GM23338 (cell line): ENCODE measurements around the gene LMO7. TPM values are rescaled to one million over a fixed set of nuclear protein-coding genes. Genes with fewer than 3 reads are reported as not detected.

Experiments
- ATAC-seq: fragments of 200-7000 bp; cut with Tn5 transposase; 3 replicates; pipeline ENCODE4 v1.9.1; 2020
- DNase-seq: peaks from one replicate; pipeline ENCODE4 v3.0.0-alpha.2; 2015; ENCODE audit warnings: low spot score
- H2AFZ ChIP-seq: fragments of 200-600 bp; sonication (generic); 2 replicates; pipeline ENCODE4 v1.8.0; 2016; ENCODE audit warnings: antibody characterized with exemption, mild to moderate bottlenecking, moderate library complexity
- H3F3A ChIP-seq: fragments of 200-600 bp; sonication (generic); replicated peaks from 2 replicates; pipeline ENCODE4 v1.8.0; 2017; ENCODE audit warnings: antibody characterized with exemption, mixed run types, low read depth
- H3K27ac ChIP-seq: fragments of 200-600 bp; sonication (generic); 2 replicates; pipeline ENCODE4 v1.6.1; 2016; ENCODE audit warnings: low read depth
- H3K27me3 ChIP-seq: fragments of 200-600 bp; sonication (generic); 2 replicates; pipeline ENCODE4 v1.8.0; 2016; ENCODE audit warnings: mild to moderate bottlenecking, mixed run types, moderate library complexity; ENCODE audit not compliant: insufficient read depth
- H3K36me3 ChIP-seq: fragments of 200-600 bp; sonication (generic); 2 replicates; pipeline ENCODE4 v1.8.0; 2016; ENCODE audit warnings: mild to moderate bottlenecking; ENCODE audit not compliant: insufficient read depth
- H3K4me1 ChIP-seq: fragments of 200-600 bp; sonication (generic); 2 replicates; pipeline ENCODE4 v1.8.0; 2016; ENCODE audit warnings: mild to moderate bottlenecking, moderate library complexity; ENCODE audit not compliant: insufficient read depth
- H3K4me2 ChIP-seq: fragments of 200-600 bp; sonication (generic); 2 replicates; pipeline ENCODE4 v1.7.1; 2017; ENCODE audit warnings: mixed run types
- H3K4me3 ChIP-seq: fragments of 200-600 bp; sonication (generic); 2 replicates; pipeline ENCODE4 v1.6.1; 2016; ENCODE audit warnings: mixed run types
- H3K79me2 ChIP-seq: fragments of 200-600 bp; sonication (generic); replicated peaks from 2 replicates; pipeline ENCODE4 v1.8.0; 2017; ENCODE audit warnings: mild to moderate bottlenecking; ENCODE audit not compliant: insufficient read depth
- H3K9me2 ChIP-seq: fragments of 200-600 bp; sonication (generic); 2 replicates; pipeline ENCODE4 v1.8.0; 2017; ENCODE audit not compliant: insufficient read depth
- H4K20me1 ChIP-seq: fragments of 200-600 bp; sonication (generic); replicated peaks from 2 replicates; pipeline ENCODE4 v1.8.0; 2017; ENCODE audit warnings: mild to moderate bottlenecking; ENCODE audit not compliant: insufficient read depth
- H3K27ac Mint-ChIP-seq: 2 replicates; pipeline ENCODE4 v1.8.0; 2020; ENCODE audit warnings: inconsistent platforms, mild to moderate bottlenecking, moderate library complexity, mixed read lengths
- H3K27me3 Mint-ChIP-seq: 3 replicates; pipeline ENCODE4 v1.8.0; 2022; ENCODE audit warnings: low read depth, mild to moderate bottlenecking, moderate library complexity, mixed read lengths, inconsistent platforms; ENCODE audit not compliant: insufficient read depth, poor library complexity
- H3K36me3 Mint-ChIP-seq: 3 replicates; pipeline ENCODE4 v1.8.0; 2021; ENCODE audit warnings: low read depth, mild to moderate bottlenecking, inconsistent platforms, moderate library complexity, mixed read lengths
- H3K4me1 Mint-ChIP-seq: 3 replicates; pipeline ENCODE4 v1.8.0; 2020; ENCODE audit warnings: mild to moderate bottlenecking, inconsistent platforms, mixed read lengths
- H3K4me3 Mint-ChIP-seq: 3 replicates; pipeline ENCODE4 v1.8.0; 2021; ENCODE audit warnings: moderate library complexity, mild to moderate bottlenecking, inconsistent platforms, mixed read lengths
- H3K9me3 Mint-ChIP-seq: 3 replicates; pipeline ENCODE4 v1.8.0; 2020; ENCODE audit warnings: moderate library complexity, mild to moderate bottlenecking, inconsistent platforms, mixed read lengths
- CREB1 ChIP-seq: fragments of 250-450 bp; sonication (Bioruptor Pico); IDR thresholded peaks from 2 replicates; pipeline ENCODE4 v1.5.0; 2020; ENCODE audit warnings: low read depth, mild to moderate bottlenecking, moderate library complexity
- CTCF ChIP-seq, 2 experiments: fragments of 200-600 bp in 1 of 2; sonication (generic) in 1 of 2; conservative IDR thresholded peaks; 2 replicates each; pipeline versions ENCODE4 v1.5.1 to v1.6.1; 2016 to 2017; ENCODE audit warnings: antibody characterized with exemption in 2 of 2, low read depth in 2 of 2, mild to moderate bottlenecking in 2 of 2, moderate library complexity in 1 of 2
- EZH2 ChIP-seq: fragments of 200-600 bp; sonication (generic); IDR thresholded peaks from one replicate; pipeline ENCODE4 v1.8.0; 2017; ENCODE audit warnings: antibody characterized with exemption, mild to moderate bottlenecking, low read depth; ENCODE audit not compliant: unreplicated experiment
- EZH2phosphoT487 ChIP-seq: fragments of 200-600 bp; sonication (generic); IDR thresholded peaks from one replicate; pipeline ENCODE4 v1.8.1; 2018; ENCODE audit warnings: antibody characterized with exemption; ENCODE audit not compliant: unreplicated experiment
- JUNB ChIP-seq: IDR thresholded peaks from one replicate; pipeline ENCODE4 v1.6.1; 2016; ENCODE audit warnings: antibody characterized with exemption; ENCODE audit not compliant: unreplicated experiment
- NANOG ChIP-seq: IDR thresholded peaks from 2 replicates; pipeline ENCODE4 v1.6.1; 2016; ENCODE audit warnings: antibody characterized with exemption, borderline replicate concordance
- STAT1 ChIP-seq: IDR thresholded peaks from one replicate; pipeline ENCODE4 v1.6.1; 2016; ENCODE audit warnings: antibody characterized with exemption; ENCODE audit not compliant: unreplicated experiment
- ZNF114 ChIP-seq: fragments of 250-450 bp; sonication (Bioruptor Pico); IDR thresholded peaks from 2 replicates; pipeline ENCODE4 v1.5.0; 2020; ENCODE audit warnings: mild to moderate bottlenecking, moderate library complexity
- ZNF331 ChIP-seq: fragments of 250-450 bp; sonication (Bioruptor Pico); IDR thresholded peaks from 2 replicates; pipeline ENCODE4 v1.5.0; 2020; ENCODE audit warnings: low read depth, mild to moderate bottlenecking, moderate library complexity
- polyA plus RNA-seq: library from polyadenylated mRNA; unstranded; fragments of >200 nt; fragmentation: Nextera tagmentation; extraction: Ambion mirVana; gene quantifications from 2 replicates; pipeline ENCODE4 v1.2.1, GENCODE V29; 2016
- total RNA-seq: library from RNA; depleted of rRNA; stranded (reverse); fragments of >200 nt; shearing (Covaris generic); gene quantifications from 2 replicates; pipeline ENCODE4 v1.2.3, GENCODE V29; 2014
- TF ChIP-seq, protein P1 (sequence below): IDR thresholded peaks from one replicate; pipeline ENCODE4 v1.6.1; 2018; ENCODE audit warnings: antibody characterized with exemption; ENCODE audit not compliant: unreplicated experiment

The LMO7 gene
- total and polyA plus RNA-seq, 2 experiments from 2014 or later = 22.3 to 26.9 TPM

DNA sequence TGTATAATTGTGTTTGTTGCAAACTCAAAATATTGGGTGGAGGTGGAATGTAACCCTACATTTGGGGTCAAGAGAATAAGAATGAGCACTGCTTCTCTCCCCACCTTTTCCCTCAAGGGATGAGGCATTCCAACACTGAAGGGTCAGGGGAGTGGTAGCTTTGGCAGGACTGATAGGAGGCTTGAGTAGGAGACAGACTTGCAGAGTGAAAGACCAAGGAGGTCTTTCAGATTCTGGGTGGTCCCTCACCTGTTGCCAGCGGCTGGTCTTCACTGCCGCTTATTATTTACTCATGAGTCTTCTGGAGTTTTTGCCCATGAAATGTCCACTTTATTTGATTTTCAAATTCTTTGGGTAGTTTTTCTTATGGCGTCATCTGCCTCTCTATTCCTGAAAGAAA lies 118.8 kb downstream of the LMO7 start (continued):
- no peak for TF ChIP-seq CTCF (conservative IDR thresholded peaks at IDR 0.05; ENCODE audit: low read depth in 2 of 2)
- no peak for TF ChIP-seq CREB1 (CRISPR knock-in tag)
- TF ChIP-seq EZH2phosphoT487 = no peak
- no peak for TF ChIP-seq NANOG
- TF ChIP-seq JUNB = no peak
- TF ChIP-seq ZNF331 (CRISPR knock-in tag) = no peak

- no peaks in the 10 kb centered on the region for H3K9me2 ChIP-seq
- H3K4me1 ChIP-seq = no peaks in the 10 kb centered on the region; the same call in 1 of the 2 replicates
- H3K4me3 ChIP-seq = no peak overlapping the region
- no peak overlapping the region for H2AFZ ChIP-seq
- Mint-ChIP-seq H3K36me3 (peaks cover 18% of the 10 kb centered on the region; the same call in 2 of the 3 replicates), H3K27me3 (no peaks in the 10 kb centered on the region), H3K4me1 (peaks cover 2% of the 10 kb centered on the region; the same call in 2 of the 3 replicates), H3K9me3 (peaks cover 10% of the 10 kb centered on the region), H3K27ac (no peak overlapping the region), H3K4me3 (no peak overlapping the region)
- ATAC-seq = no peak
- H3K27me3 ChIP-seq = no peaks in the 10 kb centered on the region
- H3K27ac ChIP-seq = no peak overlapping the region
- H3K4me2 ChIP-seq = no peak overlapping the region
- H3K79me2 ChIP-seq = no peaks in the 10 kb centered on the region
- no peak for TF ChIP-seq NANOG
- TF ChIP-seq ZNF114 (CRISPR knock-in tag) = no peak
- TF ChIP-seq JUNB = no peak
- TF ChIP-seq, protein P1, sequence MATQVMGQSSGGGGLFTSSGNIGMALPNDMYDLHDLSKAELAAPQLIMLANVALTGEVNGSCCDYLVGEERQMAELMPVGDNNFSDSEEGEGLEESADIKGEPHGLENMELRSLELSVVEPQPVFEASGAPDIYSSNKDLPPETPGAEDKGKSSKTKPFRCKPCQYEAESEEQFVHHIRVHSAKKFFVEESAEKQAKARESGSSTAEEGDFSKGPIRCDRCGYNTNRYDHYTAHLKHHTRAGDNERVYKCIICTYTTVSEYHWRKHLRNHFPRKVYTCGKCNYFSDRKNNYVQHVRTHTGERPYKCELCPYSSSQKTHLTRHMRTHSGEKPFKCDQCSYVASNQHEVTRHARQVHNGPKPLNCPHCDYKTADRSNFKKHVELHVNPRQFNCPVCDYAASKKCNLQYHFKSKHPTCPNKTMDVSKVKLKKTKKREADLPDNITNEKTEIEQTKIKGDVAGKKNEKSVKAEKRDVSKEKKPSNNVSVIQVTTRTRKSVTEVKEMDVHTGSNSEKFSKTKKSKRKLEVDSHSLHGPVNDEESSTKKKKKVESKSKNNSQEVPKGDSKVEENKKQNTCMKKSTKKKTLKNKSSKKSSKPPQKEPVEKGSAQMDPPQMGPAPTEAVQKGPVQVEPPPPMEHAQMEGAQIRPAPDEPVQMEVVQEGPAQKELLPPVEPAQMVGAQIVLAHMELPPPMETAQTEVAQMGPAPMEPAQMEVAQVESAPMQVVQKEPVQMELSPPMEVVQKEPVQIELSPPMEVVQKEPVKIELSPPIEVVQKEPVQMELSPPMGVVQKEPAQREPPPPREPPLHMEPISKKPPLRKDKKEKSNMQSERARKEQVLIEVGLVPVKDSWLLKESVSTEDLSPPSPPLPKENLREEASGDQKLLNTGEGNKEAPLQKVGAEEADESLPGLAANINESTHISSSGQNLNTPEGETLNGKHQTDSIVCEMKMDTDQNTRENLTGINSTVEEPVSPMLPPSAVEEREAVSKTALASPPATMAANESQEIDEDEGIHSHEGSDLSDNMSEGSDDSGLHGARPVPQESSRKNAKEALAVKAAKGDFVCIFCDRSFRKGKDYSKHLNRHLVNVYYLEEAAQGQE = no peak
- no peak for TF ChIP-seq EZH2
- TF ChIP-seq STAT1 = no peak
- DNase-seq = no peak
- no peaks in the 10 kb centered on the region for H3F3A ChIP-seq
- no peaks in the 10 kb centered on the region for H3K36me3 ChIP-seq
- no peaks in the 10 kb centered on the region for H4K20me1 ChIP-seq
Measured at GRCh38 chr13:75757336-75757735, 121.2 kb downstream of the LMO7 start.
